ENCODE measurements around the gene NTF4. TPM values are rescaled to one million over a fixed set of nuclear protein-coding genes. Genes with fewer than 3 reads are reported as not detected.
"Not testable (repeated sequence)": the region's sequence is repeated elsewhere in the genome, so short reads cannot be mapped to it uniquely, and the experiment has no call there.

The NTF4 gene
- total and polyA plus RNA-seq, 2 experiments from 2014 or later = 11.8 to 31.7 TPM

DNA sequence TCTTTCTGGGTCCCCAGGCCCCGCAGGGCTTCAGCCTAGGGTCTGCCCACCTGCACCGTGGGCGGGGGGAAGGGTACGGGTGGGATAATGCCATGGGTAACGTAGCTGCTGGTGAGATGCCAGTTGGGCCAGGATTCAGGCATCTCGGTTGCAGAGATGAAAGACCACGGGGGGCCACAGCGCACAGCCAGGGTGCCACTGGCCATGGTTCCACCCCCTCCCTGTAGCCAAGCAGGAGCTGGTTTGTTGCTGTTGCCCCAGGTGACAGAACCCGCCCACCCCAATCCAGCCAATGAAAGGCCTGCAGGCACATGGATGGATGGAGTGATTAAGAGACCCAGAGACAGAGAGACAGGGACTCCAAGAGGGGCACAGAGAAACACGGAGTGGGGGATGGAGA, 6.1 kb downstream of the NTF4 start:
- Histone ChIP-seq H3K9me3 (ENCODE audit: low read depth) (no peaks in the 10 kb centered on the region), H3K27me3 (no peaks in the 10 kb centered on the region), H3K4me3 (no peak overlapping the region), H3K4me1 (ENCODE audit: low read depth) (peaks cover 11% of the 10 kb centered on the region), H3K27ac (no peak overlapping the region), H3K36me3 (no peaks in the 10 kb centered on the region)
- peak; percentile 32 to 33 for DNase-seq (ENCODE audit: low read depth in 1 of 2, low spot score in 1 of 2)
- TF ChIP-seq, protein P1, sequence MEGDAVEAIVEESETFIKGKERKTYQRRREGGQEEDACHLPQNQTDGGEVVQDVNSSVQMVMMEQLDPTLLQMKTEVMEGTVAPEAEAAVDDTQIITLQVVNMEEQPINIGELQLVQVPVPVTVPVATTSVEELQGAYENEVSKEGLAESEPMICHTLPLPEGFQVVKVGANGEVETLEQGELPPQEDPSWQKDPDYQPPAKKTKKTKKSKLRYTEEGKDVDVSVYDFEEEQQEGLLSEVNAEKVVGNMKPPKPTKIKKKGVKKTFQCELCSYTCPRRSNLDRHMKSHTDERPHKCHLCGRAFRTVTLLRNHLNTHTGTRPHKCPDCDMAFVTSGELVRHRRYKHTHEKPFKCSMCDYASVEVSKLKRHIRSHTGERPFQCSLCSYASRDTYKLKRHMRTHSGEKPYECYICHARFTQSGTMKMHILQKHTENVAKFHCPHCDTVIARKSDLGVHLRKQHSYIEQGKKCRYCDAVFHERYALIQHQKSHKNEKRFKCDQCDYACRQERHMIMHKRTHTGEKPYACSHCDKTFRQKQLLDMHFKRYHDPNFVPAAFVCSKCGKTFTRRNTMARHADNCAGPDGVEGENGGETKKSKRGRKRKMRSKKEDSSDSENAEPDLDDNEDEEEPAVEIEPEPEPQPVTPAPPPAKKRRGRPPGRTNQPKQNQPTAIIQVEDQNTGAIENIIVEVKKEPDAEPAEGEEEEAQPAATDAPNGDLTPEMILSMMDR (IDR thresholded peaks at IDR 0.05; ENCODE audit: low read depth, low read length) = no peak

DNA sequence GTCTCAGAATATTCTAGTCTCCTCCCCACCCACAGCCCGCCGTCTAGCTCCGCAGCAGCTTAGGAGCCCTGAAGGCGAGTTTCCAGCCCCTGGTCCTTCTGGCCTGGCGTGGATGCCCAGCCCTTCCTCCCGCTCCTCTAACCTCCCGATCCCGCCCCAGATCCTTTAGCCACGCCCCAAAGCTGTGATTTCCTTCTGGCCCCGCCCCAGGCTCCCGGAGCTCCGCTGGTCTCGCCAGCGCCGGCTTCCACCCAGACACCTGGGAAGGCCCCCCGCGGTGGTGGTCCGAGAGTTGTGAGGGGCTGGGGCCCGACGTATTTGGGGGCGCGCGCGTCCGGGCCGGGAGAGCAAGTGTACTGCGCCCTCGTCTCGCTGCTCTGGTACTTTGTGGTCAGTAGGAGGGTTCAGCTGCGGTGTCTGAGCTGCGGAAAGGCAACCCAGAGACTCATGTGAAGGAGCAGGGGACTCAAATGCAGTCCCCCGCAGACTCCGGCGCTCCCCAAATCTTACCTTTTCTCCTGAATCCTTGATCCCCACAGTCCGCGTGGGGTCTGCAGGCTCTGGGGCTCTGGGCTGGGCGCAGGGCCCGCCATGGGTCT, 6.9 kb downstream of the NTF4 start, which contains the start of gene CGB7:
Gene CGB7 (minus strand): TSS at position 114 of the 599 bp plus-strand sequence. CDS start 2,374 bp downstream, outside the sequence.
- no peaks in the 10 kb centered on the region for H3K36me3 ChIP-seq

DNA sequence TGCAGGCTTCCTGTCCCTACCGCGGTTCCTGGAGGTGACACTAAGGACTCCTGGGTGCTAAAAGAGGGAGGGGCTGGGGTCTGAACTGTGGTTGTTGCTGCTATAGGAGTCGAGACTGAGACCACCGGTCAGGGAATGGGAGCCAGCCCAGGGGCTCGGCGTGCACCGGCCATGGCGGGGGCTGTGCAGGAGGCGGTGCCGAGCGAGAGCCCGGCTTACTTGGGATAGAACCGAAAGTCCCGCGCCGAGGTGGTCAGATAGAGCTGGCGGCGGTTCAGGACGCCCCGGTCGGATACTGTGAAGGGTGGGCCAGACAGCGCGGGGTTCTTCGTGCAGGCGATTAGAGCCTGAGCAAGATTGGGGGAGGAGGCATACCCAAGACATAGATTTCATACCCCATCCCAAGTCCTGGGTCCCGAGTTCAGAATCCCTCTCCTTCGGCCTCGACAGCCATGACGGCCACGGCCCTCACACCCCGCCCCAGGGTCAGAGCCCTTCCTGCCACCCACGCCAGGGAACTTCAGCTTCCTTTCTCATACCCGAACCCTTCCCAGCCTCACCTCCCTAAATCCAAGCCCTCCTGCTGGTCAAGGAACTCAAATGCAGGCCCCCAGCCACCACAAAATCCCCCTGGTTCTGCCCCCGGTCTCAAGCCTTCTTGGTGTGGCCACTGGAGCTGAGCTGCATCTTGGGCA, 7.6 kb downstream of the NTF4 start:
- DNase-seq (ENCODE audit: low read depth in 1 of 2, low spot score in 1 of 2); H3K4me1 ChIP-seq (ENCODE audit: low read depth); H3K9me3 ChIP-seq (ENCODE audit: low read depth); H3K36me3 ChIP-seq; H3K27ac ChIP-seq; H3K27me3 ChIP-seq: not testable (repeated sequence)
- H3K4me3 ChIP-seq = peak overlapping the region; percentile 49

More for the DNA sequence above, 6.9 kb downstream of the NTF4 start, which contains the start of gene CGB7:
- DNase-seq (ENCODE audit: low read depth in 1 of 2, low spot score in 1 of 2) = peak; percentile 59 to 77
- Histone ChIP-seq H3K4me1 (ENCODE audit: low read depth) (peaks cover 4% of the 10 kb centered on the region), H3K27me3 (no peaks in the 10 kb centered on the region), H3K4me3 (peak within 1 kb of the TSS; percentile 49), H3K9me3 (ENCODE audit: low read depth) (no peaks in the 10 kb centered on the region), H3K27ac (no peak within 1 kb of the TSS)
- TF ChIP-seq, protein P1 (IDR thresholded peaks at IDR 0.05; ENCODE audit: low read depth, low read length) = no peak

DNA sequence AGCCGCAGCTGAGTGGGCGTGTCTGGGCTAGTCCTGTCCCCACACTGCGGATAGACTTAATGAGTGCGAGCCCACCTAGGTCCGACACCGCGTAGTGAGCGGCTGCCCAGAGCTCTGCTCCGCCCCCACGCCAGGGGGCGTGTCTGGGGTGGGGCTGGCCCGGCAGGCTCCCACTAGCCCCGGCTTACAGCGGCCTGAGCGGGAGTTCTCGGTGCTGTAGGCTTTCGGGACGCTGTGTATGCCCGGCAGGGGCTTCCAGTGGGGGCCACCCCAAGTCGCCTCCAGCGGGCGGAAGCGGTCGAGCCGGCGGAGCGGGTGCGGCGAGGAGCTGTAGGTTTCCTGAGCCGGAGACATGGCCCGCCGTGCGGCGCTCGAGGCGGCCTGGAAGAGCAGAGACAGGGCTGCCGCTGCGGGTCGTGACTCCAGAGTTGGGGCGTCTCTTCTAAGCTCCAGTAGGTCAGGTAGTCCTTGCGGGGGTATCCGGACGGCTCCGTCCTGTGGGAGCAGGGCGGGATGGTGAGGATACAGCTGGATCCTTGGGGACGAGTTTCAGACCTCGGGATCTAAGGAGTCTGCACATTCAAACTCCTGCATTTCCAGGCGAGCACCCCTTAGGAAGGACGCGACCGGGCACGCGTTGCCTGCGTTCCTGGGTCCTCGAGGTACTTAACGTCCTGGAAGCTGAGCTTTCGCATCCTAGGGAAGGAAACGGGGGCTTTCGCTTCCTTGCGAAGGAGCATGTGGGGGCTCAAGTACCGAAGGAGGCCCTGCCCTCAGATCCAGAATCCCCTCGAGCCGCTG, 8.3 kb downstream of the NTF4 start:
- H3K27me3 ChIP-seq = no peaks in the 10 kb centered on the region
- peaks cover 4% of the 10 kb centered on the region for H3K4me1 ChIP-seq (ENCODE audit: low read depth)
- H3K36me3 ChIP-seq = no peaks in the 10 kb centered on the region
- DNase-seq (ENCODE audit: low read depth in 1 of 2, low spot score in 1 of 2) = peak; percentile 47 to 69
- H3K4me3 ChIP-seq = peak overlapping the region; percentile 49
- TF ChIP-seq, protein P1 (IDR thresholded peaks at IDR 0.05; ENCODE audit: low read depth, low read length) = peak; percentile 31
- H3K9me3 ChIP-seq (ENCODE audit: low read depth) = no peaks in the 10 kb centered on the region
- H3K27ac ChIP-seq = no peak overlapping the region

DNA sequence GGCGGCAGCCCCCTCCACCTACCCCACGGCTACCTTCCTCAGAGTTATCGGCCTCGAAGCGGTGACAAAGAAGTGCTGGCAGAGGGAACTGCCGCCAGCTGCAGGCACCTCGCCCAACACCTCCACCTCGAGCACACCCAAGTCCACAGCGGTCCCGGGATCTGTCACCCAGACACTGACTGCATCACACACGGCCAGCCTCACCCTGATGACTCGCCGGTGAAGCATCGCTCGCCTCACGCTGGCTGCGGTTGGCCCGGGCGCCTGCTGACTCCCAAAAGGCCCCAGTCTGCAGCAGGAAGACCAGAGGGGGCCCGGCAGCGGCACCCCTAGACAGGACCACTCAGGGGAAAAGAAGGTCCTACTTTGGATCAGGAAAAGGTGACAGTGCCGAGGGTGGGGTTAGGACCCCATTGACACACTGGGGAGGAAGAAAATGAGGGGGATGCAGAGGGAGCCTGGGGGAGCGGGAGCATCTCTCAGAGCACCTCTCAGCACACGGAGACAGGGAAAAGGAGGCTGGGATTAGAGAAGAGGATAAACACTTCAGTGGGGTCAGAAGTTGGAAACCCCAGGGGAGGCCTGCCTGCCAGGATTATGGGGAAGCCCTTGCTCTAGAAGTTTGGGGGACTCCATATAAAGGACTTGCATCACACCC, 14.1 kb downstream of the NTF4 start:
- not testable (repeated sequence) for H3K9me3 ChIP-seq (ENCODE audit: low read depth); H3K36me3 ChIP-seq; H3K27ac ChIP-seq; H3K4me1 ChIP-seq (ENCODE audit: low read depth); H3K4me3 ChIP-seq; H3K27me3 ChIP-seq
- DNase-seq (ENCODE audit: low read depth in 1 of 2, low spot score in 1 of 2) = peak in 1 of 2 donors; percentile 20

DNA sequence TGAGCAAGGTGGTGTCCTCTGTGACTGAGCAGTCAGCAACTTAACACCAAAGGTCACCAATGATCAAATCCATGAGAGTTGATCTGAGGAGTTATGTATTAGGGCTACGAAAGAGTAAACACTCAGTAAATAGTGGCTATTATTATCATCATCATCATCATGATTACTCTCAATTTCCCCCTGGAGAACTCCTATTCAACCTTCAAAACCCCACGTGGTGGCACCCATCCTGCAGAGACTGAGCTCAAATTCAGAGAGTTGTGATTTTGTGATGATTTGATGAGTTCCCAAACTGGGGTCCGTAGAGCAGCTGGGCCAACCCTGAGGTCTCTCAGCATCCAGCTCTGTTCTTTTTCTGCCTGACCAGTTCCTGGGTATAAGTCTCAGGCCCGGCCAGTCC, 14.8 kb downstream of the NTF4 start:
- H3K36me3 ChIP-seq; DNase-seq (ENCODE audit: low read depth in 1 of 2, low spot score in 1 of 2); H3K9me3 ChIP-seq (ENCODE audit: low read depth); H3K27me3 ChIP-seq; H3K27ac ChIP-seq; H3K4me1 ChIP-seq (ENCODE audit: low read depth); H3K4me3 ChIP-seq: not testable (repeated sequence)

DNA sequence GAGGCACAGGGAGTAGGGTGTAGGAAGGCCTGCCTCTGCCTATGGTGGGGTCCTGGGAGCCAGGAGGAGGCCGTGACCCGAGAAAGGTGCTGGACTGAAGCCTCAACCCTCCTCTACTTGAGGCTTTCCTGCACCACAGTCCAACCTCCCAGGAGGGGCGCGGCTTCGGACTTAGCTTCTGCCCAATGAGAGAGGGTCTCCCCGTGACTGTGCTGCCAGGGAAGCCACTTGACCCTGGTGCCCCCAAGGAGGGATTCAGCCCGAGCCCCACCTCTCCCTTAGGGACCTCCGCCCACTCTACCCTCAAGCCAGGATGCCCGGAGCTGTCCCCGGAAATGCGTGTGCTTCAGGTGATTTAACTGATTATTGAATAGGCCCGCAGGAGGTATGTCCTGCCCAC, 15.6 kb downstream of the NTF4 start, which contains the start of gene CGB8:
Gene CGB8 (minus strand): TSS at position 101 of the 400 bp plus-strand sequence. CDS start 372 bp downstream, outside the sequence.
- H3K36me3 ChIP-seq; H3K4me1 ChIP-seq (ENCODE audit: low read depth); DNase-seq (ENCODE audit: low read depth in 1 of 2, low spot score in 1 of 2); H3K9me3 ChIP-seq (ENCODE audit: low read depth); H3K27ac ChIP-seq; H3K4me3 ChIP-seq; H3K27me3 ChIP-seq: not testable (repeated sequence)

DNA sequence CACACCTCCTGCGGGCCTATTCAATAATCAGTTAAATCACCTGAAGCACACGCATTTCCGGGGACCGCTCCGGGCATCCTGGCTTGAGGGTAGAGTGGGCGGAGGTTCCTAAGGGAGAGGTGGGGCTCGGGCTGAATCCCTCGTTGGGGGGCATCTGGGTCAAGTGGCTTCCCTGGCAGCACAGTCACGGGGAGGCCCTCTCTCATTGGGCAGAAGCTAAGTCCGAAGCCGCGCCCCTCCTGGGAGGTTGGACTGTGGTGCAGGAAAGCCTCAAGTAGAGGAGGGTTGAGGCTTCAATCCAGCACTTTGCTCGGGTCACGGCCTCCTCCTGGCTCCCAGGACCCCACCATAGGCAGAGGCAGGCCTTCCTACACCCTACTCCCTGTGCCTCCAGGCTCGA, 21.1 kb downstream of the NTF4 start, which contains the start of gene CGB5:
Gene CGB5 (plus strand): TSS at position 301 of the 400 bp plus-strand sequence. CDS start 362 bp downstream, outside the sequence.
- H3K4me1 ChIP-seq (ENCODE audit: low read depth); H3K9me3 ChIP-seq (ENCODE audit: low read depth); H3K4me3 ChIP-seq; H3K27me3 ChIP-seq; H3K36me3 ChIP-seq; DNase-seq (ENCODE audit: low read depth in 1 of 2, low spot score in 1 of 2); H3K27ac ChIP-seq: not testable (repeated sequence)

DNA sequence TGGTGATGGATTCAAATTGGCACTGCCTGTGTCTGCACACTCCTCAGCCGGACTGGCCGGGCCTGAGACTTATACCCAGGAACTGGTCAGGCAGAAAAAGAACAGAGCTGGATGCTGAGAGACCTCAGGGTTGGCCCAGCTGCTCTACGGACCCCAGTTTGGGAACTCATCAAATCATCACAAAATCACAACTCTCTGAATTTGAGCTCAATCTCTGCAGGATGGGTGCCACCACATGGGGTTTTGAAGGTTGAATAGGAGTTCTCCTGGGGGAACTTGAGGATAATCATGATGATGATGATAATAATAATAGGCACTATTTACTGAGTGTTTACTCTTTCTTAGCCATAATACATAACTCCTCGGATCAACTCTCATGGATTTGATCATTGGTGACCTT, 22.0 kb downstream of the NTF4 start:
- not testable (repeated sequence) for H3K27ac ChIP-seq; H3K4me1 ChIP-seq (ENCODE audit: low read depth); H3K4me3 ChIP-seq; DNase-seq (ENCODE audit: low read depth in 1 of 2, low spot score in 1 of 2); H3K27me3 ChIP-seq; H3K36me3 ChIP-seq; H3K9me3 ChIP-seq (ENCODE audit: low read depth)

All from cardiac muscle cell (in vitro differentiated cells and primary cell).